Neural cell (in vitro differentiated cells): Measurements from ENCODE around the gene PCLO.

Source experiments
- EP300 ChIP-seq: fragments of 450-650 bp; conservative IDR thresholded peaks from 2 replicates; pipeline ENCODE4 v1.6.1; 2014; ENCODE audit warnings: antibody characterized with exemption, mild to moderate bottlenecking, moderate library complexity; ENCODE audit not compliant: poor library complexity, severe bottlenecking
- EZH2 ChIP-seq: fragments of 200-600, 300-800 bp; shearing (Covaris generic), sonication (generic); IDR thresholded peaks from 2 replicates; pipeline ENCODE4 v1.6.1; 2014; ENCODE audit warnings: antibody characterized with exemption, low read length, borderline replicate concordance, mild to moderate bottlenecking; ENCODE audit not compliant: insufficient read depth, poor library complexity, severe bottlenecking
- POLR2AphosphoS5 ChIP-seq: IDR thresholded peaks from 2 replicates; pipeline ENCODE4 v1.6.1; 2012
- TAF1 ChIP-seq: IDR thresholded peaks from 2 replicates; pipeline ENCODE4 v1.6.1; 2012; ENCODE audit warnings: low read depth
- TF ChIP-seq, protein P1 (sequence below): fragments of 450-650 bp; IDR thresholded peaks from 2 replicates; pipeline ENCODE4 v1.5.1; 2014; ENCODE audit warnings: antibody characterized with exemption, mild to moderate bottlenecking, moderate library complexity; ENCODE audit not compliant: poor library complexity, severe bottlenecking
- TF ChIP-seq, protein P2 (sequence below): IDR thresholded peaks from 2 replicates; pipeline ENCODE4 v1.6.1; 2012; ENCODE audit warnings: borderline replicate concordance

DNA sequence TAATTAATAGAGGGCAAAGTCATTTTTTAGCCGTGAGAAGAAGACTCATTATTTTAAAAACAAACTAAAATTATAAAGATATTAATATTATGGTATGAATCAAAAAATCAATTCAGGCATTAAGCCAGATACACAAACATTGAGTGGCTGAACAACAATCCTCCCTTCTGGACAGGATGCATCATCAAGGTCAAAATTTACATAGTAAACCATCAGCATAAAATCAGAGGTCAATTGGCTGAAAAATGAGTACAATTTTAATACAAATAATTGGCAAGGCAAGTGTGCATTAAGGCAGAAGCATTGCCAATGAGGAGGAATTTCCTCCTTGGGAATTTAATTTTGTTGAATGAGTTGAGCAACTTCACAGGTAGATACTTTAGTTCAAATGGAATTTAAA lies 108.2 kb downstream of the PCLO start:
- TF ChIP-seq, protein P1, sequence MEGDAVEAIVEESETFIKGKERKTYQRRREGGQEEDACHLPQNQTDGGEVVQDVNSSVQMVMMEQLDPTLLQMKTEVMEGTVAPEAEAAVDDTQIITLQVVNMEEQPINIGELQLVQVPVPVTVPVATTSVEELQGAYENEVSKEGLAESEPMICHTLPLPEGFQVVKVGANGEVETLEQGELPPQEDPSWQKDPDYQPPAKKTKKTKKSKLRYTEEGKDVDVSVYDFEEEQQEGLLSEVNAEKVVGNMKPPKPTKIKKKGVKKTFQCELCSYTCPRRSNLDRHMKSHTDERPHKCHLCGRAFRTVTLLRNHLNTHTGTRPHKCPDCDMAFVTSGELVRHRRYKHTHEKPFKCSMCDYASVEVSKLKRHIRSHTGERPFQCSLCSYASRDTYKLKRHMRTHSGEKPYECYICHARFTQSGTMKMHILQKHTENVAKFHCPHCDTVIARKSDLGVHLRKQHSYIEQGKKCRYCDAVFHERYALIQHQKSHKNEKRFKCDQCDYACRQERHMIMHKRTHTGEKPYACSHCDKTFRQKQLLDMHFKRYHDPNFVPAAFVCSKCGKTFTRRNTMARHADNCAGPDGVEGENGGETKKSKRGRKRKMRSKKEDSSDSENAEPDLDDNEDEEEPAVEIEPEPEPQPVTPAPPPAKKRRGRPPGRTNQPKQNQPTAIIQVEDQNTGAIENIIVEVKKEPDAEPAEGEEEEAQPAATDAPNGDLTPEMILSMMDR, result no peak
- TF ChIP-seq POLR2AphosphoS5, result no peak
- TF ChIP-seq EZH2, result no peak
- no peak for TF ChIP-seq EP300
- TF ChIP-seq, protein P2, sequence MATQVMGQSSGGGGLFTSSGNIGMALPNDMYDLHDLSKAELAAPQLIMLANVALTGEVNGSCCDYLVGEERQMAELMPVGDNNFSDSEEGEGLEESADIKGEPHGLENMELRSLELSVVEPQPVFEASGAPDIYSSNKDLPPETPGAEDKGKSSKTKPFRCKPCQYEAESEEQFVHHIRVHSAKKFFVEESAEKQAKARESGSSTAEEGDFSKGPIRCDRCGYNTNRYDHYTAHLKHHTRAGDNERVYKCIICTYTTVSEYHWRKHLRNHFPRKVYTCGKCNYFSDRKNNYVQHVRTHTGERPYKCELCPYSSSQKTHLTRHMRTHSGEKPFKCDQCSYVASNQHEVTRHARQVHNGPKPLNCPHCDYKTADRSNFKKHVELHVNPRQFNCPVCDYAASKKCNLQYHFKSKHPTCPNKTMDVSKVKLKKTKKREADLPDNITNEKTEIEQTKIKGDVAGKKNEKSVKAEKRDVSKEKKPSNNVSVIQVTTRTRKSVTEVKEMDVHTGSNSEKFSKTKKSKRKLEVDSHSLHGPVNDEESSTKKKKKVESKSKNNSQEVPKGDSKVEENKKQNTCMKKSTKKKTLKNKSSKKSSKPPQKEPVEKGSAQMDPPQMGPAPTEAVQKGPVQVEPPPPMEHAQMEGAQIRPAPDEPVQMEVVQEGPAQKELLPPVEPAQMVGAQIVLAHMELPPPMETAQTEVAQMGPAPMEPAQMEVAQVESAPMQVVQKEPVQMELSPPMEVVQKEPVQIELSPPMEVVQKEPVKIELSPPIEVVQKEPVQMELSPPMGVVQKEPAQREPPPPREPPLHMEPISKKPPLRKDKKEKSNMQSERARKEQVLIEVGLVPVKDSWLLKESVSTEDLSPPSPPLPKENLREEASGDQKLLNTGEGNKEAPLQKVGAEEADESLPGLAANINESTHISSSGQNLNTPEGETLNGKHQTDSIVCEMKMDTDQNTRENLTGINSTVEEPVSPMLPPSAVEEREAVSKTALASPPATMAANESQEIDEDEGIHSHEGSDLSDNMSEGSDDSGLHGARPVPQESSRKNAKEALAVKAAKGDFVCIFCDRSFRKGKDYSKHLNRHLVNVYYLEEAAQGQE, result no peak
- no peak for TF ChIP-seq TAF1
